Ureter (tissue), 1 donor: ENCODE data around the gene TENT4A. TPM values are rescaled to one million over a fixed set of nuclear protein-coding genes. Genes with fewer than 3 reads are reported as not detected.

Experiments
- DNase-seq: peaks from one replicate; pipeline ENCODE4 v3.0.0-alpha.2; 2020; ENCODE audit warnings: low spot score
- total RNA-seq: library from RNA; stranded (reverse); gene quantifications from one replicate; pipeline ENCODE4 v1.2.4, GENCODE V29; 2023
- donor health status: DM: yes; HTN: yes; CAD: no.

The TENT4A gene
- total RNA-seq, 1 donor from 2014 or later, result 28.9 TPM

- DNase-seq, result no peak
Measured at GRCh38 chr5:6731465-6732237, 18.4 kb downstream of the TENT4A start.

- no peak for DNase-seq
Measured at GRCh38 chr5:6732634-6733410, 19.6 kb downstream of the TENT4A start.

GRCh38 chr5:6733411-6734242, 20.4 kb downstream of the TENT4A start:
- DNase-seq, result no peak

- no peak for DNase-seq
Measured at GRCh38 chr5:6734243-6734700, 21.0 kb downstream of the TENT4A start.

- no peak for DNase-seq
Measured at GRCh38 chr5:6734781-6735180, 21.5 kb downstream of the TENT4A start.

GRCh38 chr5:6736106-6736505, 22.9 kb downstream of the TENT4A start:
- DNase-seq, result no peak

- no peak for DNase-seq
Measured at GRCh38 chr5:6736524-6737042, 23.4 kb downstream of the TENT4A start.

GRCh38 chr5:6737043-6737941, 24.1 kb downstream of the TENT4A start:
- no peak for DNase-seq

GRCh38 chr5:6739603-6740002, 26.4 kb downstream of the TENT4A start:
- DNase-seq, result no peak

GRCh38 chr5:6740586-6741150, 27.4 kb downstream of the TENT4A start:
- DNase-seq, result no peak

- no peak for DNase-seq
Measured at GRCh38 chr5:6742081-6742758, 29.0 kb downstream of the TENT4A start.

- no peak for DNase-seq
Measured at GRCh38 chr5:6743161-6743560, 29.9 kb downstream of the TENT4A start.

- DNase-seq, result no peak
Measured at GRCh38 chr5:6744841-6745705, 31.8 kb downstream of the TENT4A start.

- DNase-seq, result no peak
Measured at GRCh38 chr5:6745706-6746222, 32.5 kb downstream of the TENT4A start.

- no peak for DNase-seq
Measured at GRCh38 chr5:6746244-6746643, 33.0 kb downstream of the TENT4A start.

- DNase-seq, result no peak
Measured at GRCh38 chr5:6747103-6747502, 33.9 kb downstream of the TENT4A start.

GRCh38 chr5:6748142-6748541, 34.9 kb downstream of the TENT4A start:
- DNase-seq, result no peak

- DNase-seq, result no peak
Measured at GRCh38 chr5:6749026-6749716, 35.9 kb downstream of the TENT4A start.
